GM08714 (cell line): Measurements from ENCODE around the gene SEC24C.
A peak's percentile ranks its signal among the peaks of the same experiment; 100 is the strongest.

Source experiments
- H3K4me3 ChIP-seq: fragments of 200-500 bp; sonication (Bioruptor generic); 2 replicates; pipeline ENCODE4 v1.5.1; 2014; ENCODE audit warnings: mild to moderate bottlenecking, low read length, inconsistent platforms
- ZNF274 ChIP-seq: IDR thresholded peaks from 2 replicates; pipeline ENCODE4 v1.6.1; 2012; ENCODE audit warnings: mild to moderate bottlenecking, low read depth, low read length

Gene SEC24C

DNA sequence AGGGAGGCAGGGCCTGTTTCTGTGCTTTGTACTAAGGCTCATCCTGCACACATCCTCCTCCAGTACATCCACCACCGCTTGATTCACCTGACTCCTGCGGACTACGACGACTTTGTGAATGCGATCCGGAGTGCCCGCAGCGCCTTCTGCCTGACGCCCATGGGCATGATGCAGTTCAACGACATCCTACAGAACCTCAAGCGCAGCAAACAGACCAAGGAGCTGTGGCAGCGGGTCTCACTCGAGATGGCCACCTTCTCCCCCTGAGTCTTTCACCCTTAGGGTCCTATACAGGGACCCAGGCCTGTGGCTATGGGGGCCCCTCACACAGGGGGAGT, 57.0 kb downstream of the SEC24C start:
- H3K4me3 ChIP-seq, result no peak overlapping the region
- TF ChIP-seq ZNF274, result no peak

DNA sequence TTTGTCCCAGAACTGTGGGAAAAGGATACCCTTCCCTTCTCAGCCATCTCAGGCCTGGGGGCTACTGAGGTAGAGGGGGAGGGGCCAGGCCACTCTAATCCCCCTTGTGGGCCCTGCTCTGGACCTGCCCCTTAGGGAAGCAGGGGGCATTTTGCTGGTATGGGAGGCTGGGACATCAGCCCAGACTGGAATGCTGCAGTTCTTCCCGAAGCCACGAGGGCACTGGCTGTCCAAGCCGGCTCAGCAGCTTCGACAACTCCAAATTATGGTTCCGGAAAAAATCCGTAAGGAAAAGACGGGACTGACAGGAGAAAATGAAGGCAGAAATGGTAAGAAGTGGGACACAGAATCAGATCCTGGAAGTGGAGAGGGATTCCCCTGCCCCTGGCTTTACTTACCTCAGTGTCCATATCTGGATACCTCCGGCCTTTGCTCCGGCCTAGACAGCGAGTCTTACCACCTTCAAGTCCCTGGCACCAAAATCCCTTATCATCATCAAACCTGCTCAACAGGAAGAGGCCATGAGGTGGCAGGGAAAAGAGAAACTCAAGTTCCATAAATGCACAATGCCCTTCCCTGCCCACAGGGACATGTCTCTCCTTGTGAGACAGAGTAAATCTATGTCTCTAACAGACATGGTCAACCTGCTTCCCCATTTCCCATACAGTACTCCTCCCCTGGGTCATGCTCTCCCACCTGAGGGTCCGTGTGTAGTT, 58.3 kb downstream of the SEC24C start:
- no peak overlapping the region for H3K4me3 ChIP-seq
- no peak for TF ChIP-seq ZNF274

DNA sequence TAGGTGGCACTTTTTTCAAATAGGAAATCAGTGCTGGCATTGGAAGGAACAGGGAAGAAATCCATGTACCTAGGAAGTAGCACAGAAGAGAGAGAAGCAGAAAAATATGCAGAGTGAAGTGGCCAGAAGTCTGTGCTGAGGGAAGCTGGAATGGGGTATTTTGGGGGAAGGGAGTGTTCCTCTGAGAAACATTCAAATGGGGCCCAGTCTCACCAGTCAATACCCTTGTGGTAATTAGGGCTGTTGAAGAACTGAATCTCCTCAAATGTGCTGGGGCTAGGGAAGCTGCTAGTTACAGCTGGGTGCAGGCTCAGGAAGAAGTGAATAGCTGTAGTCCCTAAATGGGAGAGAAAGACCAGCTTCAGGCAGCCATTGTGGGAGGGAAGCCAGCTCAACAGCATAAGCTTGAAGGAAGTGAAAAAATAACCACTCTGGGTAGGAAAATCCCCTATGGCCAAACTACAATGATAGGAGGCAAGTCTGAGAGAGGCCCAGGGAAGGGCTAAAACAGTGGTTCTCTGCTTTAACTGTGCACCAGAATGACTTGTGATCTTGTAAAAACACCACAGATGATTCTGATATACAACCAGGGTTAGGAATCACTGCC, 59.6 kb downstream of the SEC24C start:
- TF ChIP-seq ZNF274, result no peak
- no peak overlapping the region; the same call in 1 of the 2 replicates for H3K4me3 ChIP-seq

DNA sequence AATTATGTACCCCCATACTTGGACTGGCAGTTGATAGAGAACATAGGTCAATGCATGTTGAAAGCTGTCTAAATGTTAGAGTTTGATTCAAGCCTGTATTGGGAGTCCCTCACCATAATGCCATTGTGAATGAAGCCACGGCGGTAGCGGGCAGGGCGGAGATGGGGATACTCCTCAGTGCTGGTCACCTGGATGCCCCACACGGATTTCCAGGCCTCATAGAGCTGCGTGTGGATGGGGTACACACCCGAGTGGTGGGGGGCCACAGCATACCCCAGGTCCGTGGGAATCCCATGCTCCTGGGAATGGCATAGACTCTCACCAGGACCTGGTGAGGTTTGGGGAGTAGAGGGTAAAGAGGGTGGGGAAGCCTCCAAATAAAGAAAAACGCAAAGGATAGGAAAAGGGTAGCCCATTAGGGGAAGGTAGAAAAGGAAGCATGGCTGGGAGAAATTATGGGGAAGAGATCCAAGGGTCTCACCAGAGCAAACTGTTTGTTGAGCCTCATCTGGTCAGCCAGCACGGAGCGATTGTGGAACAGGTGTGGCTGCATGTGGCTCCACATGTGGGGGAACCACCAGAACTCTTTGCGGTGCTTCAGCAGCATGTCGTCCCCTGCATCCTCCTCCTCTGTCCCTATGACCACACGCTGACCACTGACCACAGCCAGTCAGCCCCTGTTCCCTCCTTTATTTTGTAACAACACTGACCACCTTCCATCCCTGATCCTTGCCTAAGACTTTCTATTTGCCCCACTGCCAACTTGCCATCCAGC, 62.2 kb downstream of the SEC24C start:
- TF ChIP-seq ZNF274, result no peak
- no peak overlapping the region for H3K4me3 ChIP-seq

DNA sequence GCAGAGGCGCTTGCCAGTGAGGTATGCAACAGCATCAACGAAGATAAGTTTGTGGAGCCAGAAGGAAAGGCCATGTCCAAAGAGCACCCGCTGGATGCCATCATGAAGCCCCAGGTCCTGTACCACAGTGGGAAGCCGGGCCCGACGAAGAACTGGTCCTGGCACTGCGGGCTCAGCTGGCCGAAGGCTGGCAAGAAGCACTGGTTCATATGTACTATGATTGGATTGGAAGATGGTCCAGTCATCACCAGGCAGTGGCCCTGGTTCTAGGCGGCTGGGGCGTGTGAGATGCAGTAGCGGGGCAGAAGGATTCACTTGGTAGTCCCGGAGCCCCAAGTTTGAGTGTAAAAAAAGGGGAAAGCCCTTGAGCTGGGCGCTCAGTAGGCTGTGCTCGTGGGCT, 63.3 kb downstream of the SEC24C start:
- no peak for TF ChIP-seq ZNF274
- H3K4me3 ChIP-seq, result no peak overlapping the region

DNA sequence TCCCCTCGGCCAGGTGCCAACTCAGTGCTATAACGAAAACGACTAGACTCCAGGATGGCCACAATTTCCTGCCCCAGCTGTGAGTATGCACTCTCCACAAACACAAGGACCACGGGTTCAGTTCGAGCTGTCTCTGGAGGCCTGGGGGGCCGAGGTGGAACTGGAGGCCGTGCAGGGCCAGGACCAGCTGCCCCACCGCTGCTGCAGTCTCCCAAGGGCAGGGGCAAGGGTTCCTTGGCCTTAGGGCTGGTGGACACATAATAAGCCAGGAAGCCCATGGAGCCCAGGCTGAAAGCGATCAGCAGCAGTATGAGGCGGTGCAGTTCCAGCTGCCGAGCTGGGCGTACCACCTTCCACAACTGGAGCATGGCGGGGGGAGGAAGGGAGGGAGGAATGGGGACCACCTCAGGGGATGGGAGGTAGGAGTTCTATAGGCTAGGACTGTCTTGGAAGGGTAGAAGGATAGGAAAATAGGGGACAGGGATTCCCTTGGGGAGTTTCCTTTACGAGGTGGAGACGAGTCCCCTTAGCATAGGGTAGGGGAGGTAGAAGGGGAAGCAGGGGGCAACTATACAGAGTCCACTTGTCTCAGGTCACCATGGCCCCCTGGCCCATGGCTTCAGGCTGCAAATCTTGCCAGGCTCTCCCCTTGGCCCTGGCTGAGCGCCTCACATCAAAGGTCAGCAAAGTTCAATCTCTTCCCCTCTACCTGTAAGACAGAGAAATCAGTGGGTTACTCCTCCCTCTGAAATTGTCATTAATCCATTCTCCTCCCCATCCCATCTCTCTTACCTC, 64.0 kb downstream of the SEC24C start:
- no peak overlapping the region for H3K4me3 ChIP-seq
- no peak for TF ChIP-seq ZNF274

DNA sequence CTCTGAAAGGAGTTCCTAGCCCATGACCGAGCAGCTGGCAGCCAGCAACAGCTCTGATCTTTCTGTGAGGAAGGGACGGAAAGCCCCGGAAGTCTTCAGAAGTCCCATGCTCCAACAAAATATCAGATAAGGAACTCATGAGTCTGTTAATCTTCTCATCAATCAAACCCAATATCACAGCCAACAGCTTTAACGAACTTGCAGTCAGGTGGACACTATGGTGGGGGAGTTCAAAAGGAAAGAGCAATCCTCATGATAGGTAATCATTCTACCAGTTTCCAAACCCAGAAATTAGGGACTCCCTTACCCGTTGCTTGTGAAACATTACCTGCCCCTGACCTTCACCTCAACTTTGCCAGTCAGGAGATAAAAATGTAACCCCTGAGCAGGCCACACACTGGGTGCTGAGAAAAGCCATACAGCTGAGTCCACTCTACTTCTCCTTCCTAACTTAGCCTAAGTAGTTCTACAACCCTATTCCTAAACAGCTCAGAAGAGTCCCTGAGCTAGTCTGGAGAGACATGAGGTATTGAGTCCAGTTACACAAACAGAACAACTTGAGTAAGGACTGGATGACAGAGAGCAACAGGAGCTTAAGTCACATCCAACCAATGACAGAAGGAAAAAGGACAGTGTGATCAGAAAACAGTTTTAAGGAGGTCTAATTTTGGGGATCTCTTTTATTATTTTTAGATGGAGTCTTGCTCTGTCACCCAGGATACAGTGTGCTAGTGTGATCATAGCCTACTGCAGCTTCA, 65.1 kb downstream of the SEC24C start:
- H3K4me3 ChIP-seq, result no peak overlapping the region
- no peak for TF ChIP-seq ZNF274

DNA sequence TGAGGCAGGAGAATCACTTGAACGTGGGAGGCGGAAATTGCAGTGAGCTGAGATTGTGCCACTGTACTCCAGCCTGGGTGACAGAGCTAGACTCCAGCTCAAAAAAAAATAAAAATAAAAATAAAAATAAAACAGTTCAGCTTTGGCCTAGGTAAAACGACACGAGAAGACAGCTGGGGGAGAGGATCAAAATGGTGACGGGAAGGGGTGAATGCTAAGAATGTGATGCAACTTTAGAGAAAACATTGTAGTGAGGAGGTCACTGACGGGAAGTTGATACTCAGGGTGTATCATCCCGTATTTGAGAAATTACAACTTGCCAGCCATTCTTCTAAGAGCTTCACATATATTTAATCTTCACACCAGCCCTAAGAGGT, 66.2 kb downstream of the SEC24C start:
- TF ChIP-seq ZNF274, result no peak
- peak overlapping the region; percentile 78 for H3K4me3 ChIP-seq

DNA sequence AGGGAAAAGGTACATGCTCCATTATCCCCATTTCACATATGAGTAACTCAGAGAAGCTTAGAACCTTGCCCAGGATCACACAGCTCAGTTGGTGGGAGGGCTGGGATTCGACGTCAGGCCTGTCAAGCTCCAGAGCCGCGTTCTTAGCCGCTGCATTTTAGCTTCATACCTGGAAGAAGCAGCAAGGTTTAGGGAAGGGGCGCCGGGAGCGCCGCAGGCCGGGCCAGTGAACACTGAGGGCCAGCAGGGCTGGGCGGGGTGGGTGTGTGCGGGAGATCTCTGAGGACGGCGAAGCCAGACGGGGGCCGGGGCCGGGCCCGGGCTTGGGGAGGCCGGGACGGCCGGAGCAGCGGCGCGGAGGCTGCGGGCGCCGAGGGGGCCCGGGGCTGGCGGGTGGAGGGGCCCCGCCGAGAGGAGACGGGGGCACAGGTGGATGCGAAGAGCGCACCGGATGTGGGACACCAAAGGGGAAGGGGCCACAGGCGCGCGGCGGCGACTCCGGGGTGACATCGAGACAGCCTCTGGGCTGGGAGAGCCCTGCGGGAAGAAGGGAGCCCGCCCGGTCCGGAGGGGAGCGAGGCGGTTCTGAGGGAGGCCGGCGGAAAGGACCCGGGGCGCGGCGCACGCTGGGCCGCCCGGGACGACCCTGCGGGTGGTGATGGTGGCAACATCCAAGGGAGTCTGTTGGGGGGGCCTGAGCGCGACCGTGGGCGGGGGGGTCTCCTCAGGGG, 66.7 kb downstream of the SEC24C start:
- peak overlapping the region; percentile 78 for H3K4me3 ChIP-seq
- TF ChIP-seq ZNF274, result no peak

DNA sequence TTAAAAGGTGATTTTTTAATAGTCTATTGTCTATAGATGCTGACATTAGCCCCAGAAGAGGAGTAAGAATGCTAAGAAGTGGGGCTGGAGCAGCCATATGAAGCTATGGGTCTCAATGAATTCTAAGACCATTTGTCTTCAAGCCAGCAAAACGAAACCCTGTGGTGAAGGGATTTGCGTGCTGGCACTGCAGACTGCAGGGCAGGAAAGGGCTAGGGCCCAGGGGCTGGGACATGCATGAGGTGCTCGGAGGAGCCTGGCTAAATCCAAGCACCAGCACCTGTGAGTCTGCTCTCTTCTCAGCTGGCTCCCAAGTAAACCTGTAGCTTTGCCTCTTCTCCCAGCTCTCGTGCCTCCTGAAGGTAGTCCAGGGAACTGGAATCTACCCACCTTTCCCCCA, 68.5 kb downstream of the SEC24C start:
- no peak overlapping the region for H3K4me3 ChIP-seq
- no peak for TF ChIP-seq ZNF274

DNA sequence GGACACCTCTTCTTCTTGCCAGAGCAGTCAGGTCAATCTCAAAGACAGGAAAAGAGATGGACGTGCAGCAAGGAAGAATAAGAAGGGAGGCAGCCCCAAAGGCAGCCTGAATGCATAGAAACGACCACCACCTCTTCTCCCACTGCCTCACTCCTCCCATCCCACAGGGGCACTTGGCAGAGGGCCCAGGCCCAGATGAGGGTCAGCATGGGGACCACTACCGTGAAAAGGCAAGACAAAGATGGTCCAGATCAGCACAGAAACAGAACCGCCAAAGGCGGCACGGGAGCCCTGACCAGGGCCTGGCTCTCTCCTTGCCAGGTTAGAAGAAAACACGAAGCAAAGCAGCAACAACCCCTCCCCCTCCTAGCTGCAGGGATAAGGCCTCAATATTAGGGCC, 69.2 kb downstream of the SEC24C start:
- no peak overlapping the region for H3K4me3 ChIP-seq
- TF ChIP-seq ZNF274, result no peak

DNA sequence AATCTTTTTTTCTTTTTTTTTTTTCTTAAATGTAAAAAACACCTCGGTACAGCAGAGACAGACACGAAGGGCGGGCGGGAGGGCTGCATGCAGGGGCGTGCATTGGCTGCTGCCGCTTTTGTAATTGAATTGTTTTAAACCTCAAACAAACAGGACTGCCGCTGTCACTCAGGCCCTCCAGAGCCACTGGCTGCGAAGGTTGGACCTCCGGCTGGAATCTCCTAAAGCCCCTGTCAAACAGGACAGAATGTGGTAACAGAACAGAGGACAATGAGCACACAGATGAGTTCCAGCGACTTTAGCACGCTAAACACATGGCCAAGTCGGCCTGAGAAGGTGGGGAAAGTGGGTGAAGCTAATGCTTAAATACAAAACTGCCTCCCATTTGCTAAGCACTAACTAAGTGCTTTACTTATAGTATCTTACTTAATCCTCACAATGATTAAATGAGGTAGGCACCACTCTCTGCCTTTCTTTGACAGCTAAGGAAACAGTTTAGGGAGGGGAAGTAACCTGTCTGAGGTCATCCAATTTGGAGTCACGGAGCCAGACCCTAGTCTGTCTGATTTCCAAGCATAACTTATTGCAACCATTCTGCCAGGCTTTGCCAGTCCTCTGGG, 70.2 kb downstream of the SEC24C start:
- no peak overlapping the region for H3K4me3 ChIP-seq
- no peak for TF ChIP-seq ZNF274
